ENCODE results near the gene PCYT1A.
A peak's percentile ranks its signal among the peaks of the same experiment; 100 is the strongest.
"Not testable (repeated sequence)": the region's sequence is repeated elsewhere in the genome, so short reads cannot be mapped to it uniquely, and the experiment has no call there.

The PCYT1A gene

GRCh38 chr3:196326936-196327335, 39.4 kb upstream of the PCYT1A start:
- TF ChIP-seq CTCF (conservative IDR thresholded peaks at IDR 0.05; ENCODE audit: low read depth, low read length), result no peak
- H3K4me3 ChIP-seq (ENCODE audit: low read depth, low read length), result no peak overlapping the region
- DNase-seq (ENCODE audit: low read depth), result no peak

GRCh38 chr3:196323691-196324090, 36.2 kb upstream of the PCYT1A start:
- peak; percentile 57 for TF ChIP-seq CTCF (conservative IDR thresholded peaks at IDR 0.05; ENCODE audit: low read depth, low read length)
- no peak overlapping the region for H3K4me3 ChIP-seq (ENCODE audit: low read depth, low read length)
- peak; percentile 55 for DNase-seq (ENCODE audit: low read depth)

GRCh38 chr3:196323016-196323415, 35.5 kb upstream of the PCYT1A start:
- no peak for DNase-seq (ENCODE audit: low read depth)
- TF ChIP-seq CTCF (conservative IDR thresholded peaks at IDR 0.05; ENCODE audit: low read depth, low read length), result no peak
- H3K4me3 ChIP-seq (ENCODE audit: low read depth, low read length), result no peak overlapping the region

GRCh38 chr3:196321162-196321561, 33.6 kb upstream of the PCYT1A start:
- no peak for TF ChIP-seq CTCF (conservative IDR thresholded peaks at IDR 0.05; ENCODE audit: low read depth, low read length)
- DNase-seq (ENCODE audit: low read depth), result no peak
- H3K4me3 ChIP-seq (ENCODE audit: low read depth, low read length), result no peak overlapping the region

GRCh38 chr3:196320137-196320536, 32.6 kb upstream of the PCYT1A start:
- no peak for DNase-seq (ENCODE audit: low read depth)
- H3K4me3 ChIP-seq (ENCODE audit: low read depth, low read length), result no peak overlapping the region
- TF ChIP-seq CTCF (conservative IDR thresholded peaks at IDR 0.05; ENCODE audit: low read depth, low read length), result no peak

- H3K4me3 ChIP-seq (ENCODE audit: low read depth, low read length), result peak within 1 kb of the TSS; percentile 94
- TF ChIP-seq CTCF (conservative IDR thresholded peaks at IDR 0.05; ENCODE audit: low read depth, low read length), result no peak
- peak; percentile 92 for DNase-seq (ENCODE audit: low read depth)
Measured at GRCh38 chr3:196317687-196318467, 30.4 kb upstream of the PCYT1A start, which contains the start of gene DYNLT2B. DYNLT2B (minus strand) TSS chr3:196318240; CDS start chr3:196318152, 88 bp downstream.

GRCh38 chr3:196316799-196317686, 29.5 kb upstream of the PCYT1A start:
- peak overlapping the region; percentile 94 for H3K4me3 ChIP-seq (ENCODE audit: low read depth, low read length)
- DNase-seq (ENCODE audit: low read depth), result not testable (repeated sequence)
